Measurements from ENCODE around the gene ANKFN1. TPM values are rescaled to one million over a fixed set of nuclear protein-coding genes. Genes with fewer than 3 reads are reported as not detected.

ANKFN1 gene
- total and polyA plus RNA-seq, 2 of the 13 experiments (the other 11 are each of a cell fraction or from before 2014, with no cell fraction given), result not detected

DNA sequence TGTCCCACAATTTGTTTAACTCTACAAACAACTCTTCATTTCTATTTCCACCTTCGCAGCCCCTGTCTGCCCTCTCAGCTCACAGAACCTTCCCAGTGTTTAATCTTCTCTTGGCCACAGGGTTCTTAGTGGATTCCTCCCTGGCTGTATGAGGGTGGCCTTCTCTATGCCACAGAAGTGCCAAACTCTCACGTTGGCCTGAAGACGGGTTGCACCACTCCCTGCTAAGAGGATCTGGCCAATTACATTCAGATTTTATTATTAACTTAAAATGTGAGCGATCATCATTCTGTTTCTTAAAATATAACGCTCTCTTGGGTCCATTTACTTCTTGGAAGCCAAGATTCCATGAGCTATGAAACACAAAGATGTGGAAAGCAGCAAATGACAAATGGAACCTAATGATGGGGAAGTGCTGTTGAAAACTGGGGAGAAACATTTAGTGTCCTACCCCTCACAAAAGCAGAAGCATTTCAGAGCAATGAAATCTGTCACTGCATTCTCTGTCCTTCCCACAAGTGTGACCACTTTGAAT is 348.9 kb downstream of the ANKFN1 start (continued):
- TF ChIP-seq, protein P1, sequence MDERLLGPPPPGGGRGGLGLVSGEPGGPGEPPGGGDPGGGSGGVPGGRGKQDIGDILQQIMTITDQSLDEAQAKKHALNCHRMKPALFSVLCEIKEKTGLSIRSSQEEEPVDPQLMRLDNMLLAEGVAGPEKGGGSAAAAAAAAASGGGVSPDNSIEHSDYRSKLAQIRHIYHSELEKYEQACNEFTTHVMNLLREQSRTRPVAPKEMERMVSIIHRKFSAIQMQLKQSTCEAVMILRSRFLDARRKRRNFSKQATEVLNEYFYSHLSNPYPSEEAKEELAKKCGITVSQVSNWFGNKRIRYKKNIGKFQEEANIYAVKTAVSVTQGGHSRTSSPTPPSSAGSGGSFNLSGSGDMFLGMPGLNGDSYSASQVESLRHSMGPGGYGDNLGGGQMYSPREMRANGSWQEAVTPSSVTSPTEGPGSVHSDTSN (CRISPR knock-in tag; IDR thresholded peaks at IDR 0.05), result no peak
- TF ChIP-seq, protein P2, sequence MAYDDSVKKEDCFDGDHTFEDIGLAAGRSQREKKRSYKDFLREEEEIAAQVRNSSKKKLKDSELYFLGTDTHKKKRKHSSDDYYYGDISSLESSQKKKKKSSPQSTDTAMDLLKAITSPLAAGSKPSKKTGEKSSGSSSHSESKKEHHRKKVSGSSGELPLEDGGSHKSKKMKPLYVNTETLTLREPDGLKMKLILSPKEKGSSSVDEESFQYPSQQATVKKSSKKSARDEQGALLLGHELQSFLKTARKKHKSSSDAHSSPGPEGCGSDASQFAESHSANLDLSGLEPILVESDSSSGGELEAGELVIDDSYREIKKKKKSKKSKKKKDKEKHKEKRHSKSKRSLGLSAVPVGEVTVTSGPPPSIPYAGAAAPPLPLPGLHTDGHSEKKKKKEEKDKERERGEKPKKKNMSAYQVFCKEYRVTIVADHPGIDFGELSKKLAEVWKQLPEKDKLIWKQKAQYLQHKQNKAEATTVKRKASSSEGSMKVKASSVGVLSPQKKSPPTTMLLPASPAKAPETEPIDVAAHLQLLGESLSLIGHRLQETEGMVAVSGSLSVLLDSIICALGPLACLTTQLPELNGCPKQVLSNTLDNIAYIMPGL (CRISPR knock-in tag; IDR thresholded peaks at IDR 0.05; ENCODE audit: borderline replicate concordance in 1 of 2, low read depth in 1 of 2), result no peak
- TF ChIP-seq, protein P3, sequence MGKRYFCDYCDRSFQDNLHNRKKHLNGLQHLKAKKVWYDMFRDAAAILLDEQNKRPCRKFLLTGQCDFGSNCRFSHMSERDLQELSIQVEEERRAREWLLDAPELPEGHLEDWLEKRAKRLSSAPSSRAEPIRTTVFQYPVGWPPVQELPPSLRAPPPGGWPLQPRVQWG (CRISPR knock-in tag; IDR thresholded peaks at IDR 0.05; ENCODE audit: borderline replicate concordance, low read depth), result no peak
- TF ChIP-seq CCAR2 (optimal IDR thresholded peaks at IDR 0.05; ENCODE audit: low read depth, low read length) (no peak), ZNF883 (CRISPR knock-in tag; IDR thresholded peaks at IDR 0.05; ENCODE audit: not compliant biosample characterization) (no peak), SOX13 (IDR thresholded peaks at IDR 0.05) (no peak), SOX13 (CRISPR knock-in tag; conservative IDR thresholded peaks at IDR 0.05 in 1 of 2, IDR thresholded peaks at IDR 0.05 in 1 of 2) (no peak), SP140L (CRISPR knock-in tag; IDR thresholded peaks at IDR 0.05; ENCODE audit: borderline replicate concordance) (no peak), ZNF879 (CRISPR knock-in tag; IDR thresholded peaks at IDR 0.05) (no peak)
- TF ChIP-seq, protein P4, sequence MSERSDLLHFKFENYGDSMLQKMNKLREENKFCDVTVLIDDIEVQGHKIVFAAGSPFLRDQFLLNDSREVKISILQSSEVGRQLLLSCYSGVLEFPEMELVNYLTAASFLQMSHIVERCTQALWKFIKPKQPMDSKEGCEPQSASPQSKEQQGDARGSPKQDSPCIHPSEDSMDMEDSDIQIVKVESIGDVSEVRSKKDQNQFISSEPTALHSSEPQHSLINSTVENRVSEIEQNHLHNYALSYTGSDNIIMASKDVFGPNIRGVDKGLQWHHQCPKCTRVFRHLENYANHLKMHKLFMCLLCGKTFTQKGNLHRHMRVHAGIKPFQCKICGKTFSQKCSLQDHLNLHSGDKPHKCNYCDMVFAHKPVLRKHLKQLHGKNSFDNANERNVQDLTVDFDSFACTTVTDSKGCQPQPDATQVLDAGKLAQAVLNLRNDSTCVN (CRISPR knock-in tag; IDR thresholded peaks at IDR 0.05; ENCODE audit: borderline replicate concordance), result no peak
- TF ChIP-seq, protein P5, sequence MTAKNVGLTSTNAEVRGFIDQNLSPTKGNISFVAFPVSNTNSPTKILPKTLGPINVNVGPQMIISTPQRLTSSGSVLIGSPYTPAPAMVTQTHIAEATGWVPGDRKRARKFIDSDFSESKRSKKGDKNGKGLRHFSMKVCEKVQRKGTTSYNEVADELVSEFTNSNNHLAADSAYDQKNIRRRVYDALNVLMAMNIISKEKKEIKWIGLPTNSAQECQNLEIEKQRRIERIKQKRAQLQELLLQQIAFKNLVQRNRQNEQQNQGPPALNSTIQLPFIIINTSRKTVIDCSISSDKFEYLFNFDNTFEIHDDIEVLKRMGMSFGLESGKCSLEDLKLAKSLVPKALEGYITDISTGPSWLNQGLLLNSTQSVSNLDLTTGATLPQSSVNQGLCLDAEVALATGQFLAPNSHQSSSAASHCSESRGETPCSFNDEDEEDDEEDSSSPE (CRISPR knock-in tag; IDR thresholded peaks at IDR 0.05), result no peak

All from HepG2 (cell line).